ENCODE data around the gene KIAA1549.

The KIAA1549 gene

GRCh38 chr7:138857728-138858127, 123.5 kb downstream of the KIAA1549 start:
- H3K4me2 ChIP-seq (ENCODE audit: low read depth, low read length, poor library complexity, severe bottlenecking) = no peak overlapping the region
- H3K79me2 ChIP-seq (ENCODE audit: insufficient read depth, low read length) = no peaks in the 10 kb centered on the region
- H3F3A ChIP-seq (ENCODE audit: insufficient read depth) = no peaks in the 10 kb centered on the region
- no peak for TF ChIP-seq EZH2phosphoT487 (conservative IDR thresholded peaks at IDR 0.05; ENCODE audit: low read length)
- no peak overlapping the region for H2AFZ ChIP-seq (ENCODE audit: low read depth, low read length, severe bottlenecking)
- H3K4me3 ChIP-seq (ENCODE audit: insufficient read depth, low read length, poor library complexity, severe bottlenecking) = no peak overlapping the region
- H3K36me3 ChIP-seq (ENCODE audit: low read length) = no peaks in the 10 kb centered on the region
- H4K20me1 ChIP-seq (ENCODE audit: low read depth, low read length) = no peaks in the 10 kb centered on the region
- H3K27ac ChIP-seq (ENCODE audit: low read depth, low read length) = no peak overlapping the region
- H3K9ac ChIP-seq (ENCODE audit: low read length) = no peak overlapping the region
- no peaks in the 10 kb centered on the region for H3K27me3 ChIP-seq (ENCODE audit: low read length)
- H3K9me3 ChIP-seq (ENCODE audit: insufficient read depth, low read length) = no peaks in the 10 kb centered on the region
- H3K9me2 ChIP-seq (replicated peaks; ENCODE audit: insufficient read depth, low read length) = no peaks in the 10 kb centered on the region

- no peak overlapping the region for H3K9ac ChIP-seq (ENCODE audit: low read length)
- H3K4me3 ChIP-seq (ENCODE audit: insufficient read depth, low read length, poor library complexity, severe bottlenecking) = no peak overlapping the region
- no peaks in the 10 kb centered on the region for H3K36me3 ChIP-seq (ENCODE audit: low read length)
- no peaks in the 10 kb centered on the region for H3K27me3 ChIP-seq (ENCODE audit: low read length)
- H3K4me2 ChIP-seq (ENCODE audit: low read depth, low read length, poor library complexity, severe bottlenecking) = no peak overlapping the region
- H3K9me2 ChIP-seq (replicated peaks; ENCODE audit: insufficient read depth, low read length) = no peaks in the 10 kb centered on the region
- H4K20me1 ChIP-seq (ENCODE audit: low read depth, low read length) = no peaks in the 10 kb centered on the region
- TF ChIP-seq CTCF (IDR thresholded peaks at IDR 0.05; ENCODE audit: insufficient read depth, low read length, poor library complexity, severe bottlenecking) (no peak), EZH2phosphoT487 (conservative IDR thresholded peaks at IDR 0.05; ENCODE audit: low read length) (no peak)
- no peak overlapping the region for H3K27ac ChIP-seq (ENCODE audit: low read depth, low read length)
- H3K9me3 ChIP-seq (ENCODE audit: insufficient read depth, low read length) = no peaks in the 10 kb centered on the region
- no peaks in the 10 kb centered on the region for H3K79me2 ChIP-seq (ENCODE audit: insufficient read depth, low read length)
- H2AFZ ChIP-seq (ENCODE audit: low read depth, low read length, severe bottlenecking) = no peak overlapping the region
- no peaks in the 10 kb centered on the region for H3F3A ChIP-seq (ENCODE audit: insufficient read depth)
These were observed 127.0 kb downstream of the KIAA1549 start for GRCh38 chr7:138854115-138854645.

GRCh38 chr7:138853448-138853847, 127.7 kb downstream of the KIAA1549 start:
- no peak overlapping the region for H3K9ac ChIP-seq (ENCODE audit: low read length)
- H2AFZ ChIP-seq (ENCODE audit: low read depth, low read length, severe bottlenecking) = no peak overlapping the region
- H3K27ac ChIP-seq (ENCODE audit: low read depth, low read length) = no peak overlapping the region
- H3K79me2 ChIP-seq (ENCODE audit: insufficient read depth, low read length) = no peaks in the 10 kb centered on the region
- H3K36me3 ChIP-seq (ENCODE audit: low read length) = no peaks in the 10 kb centered on the region
- no peaks in the 10 kb centered on the region for H3K9me2 ChIP-seq (replicated peaks; ENCODE audit: insufficient read depth, low read length)
- H4K20me1 ChIP-seq (ENCODE audit: low read depth, low read length) = no peaks in the 10 kb centered on the region
- no peaks in the 10 kb centered on the region for H3K9me3 ChIP-seq (ENCODE audit: insufficient read depth, low read length)
- H3F3A ChIP-seq (ENCODE audit: insufficient read depth) = no peaks in the 10 kb centered on the region
- H3K27me3 ChIP-seq (ENCODE audit: low read length) = no peaks in the 10 kb centered on the region
- no peak for TF ChIP-seq EZH2phosphoT487 (conservative IDR thresholded peaks at IDR 0.05; ENCODE audit: low read length)
- TF ChIP-seq CTCF (IDR thresholded peaks at IDR 0.05; ENCODE audit: insufficient read depth, low read length, poor library complexity, severe bottlenecking) = no peak
- no peak overlapping the region for H3K4me2 ChIP-seq (ENCODE audit: low read depth, low read length, poor library complexity, severe bottlenecking)
- H3K4me3 ChIP-seq (ENCODE audit: insufficient read depth, low read length, poor library complexity, severe bottlenecking) = no peak overlapping the region

GRCh38 chr7:138852469-138852868, 128.7 kb downstream of the KIAA1549 start:
- Histone ChIP-seq H3F3A (ENCODE audit: insufficient read depth) (no peaks in the 10 kb centered on the region), H4K20me1 (ENCODE audit: low read depth, low read length) (no peaks in the 10 kb centered on the region), H3K9ac (ENCODE audit: low read length) (no peak overlapping the region), H3K79me2 (ENCODE audit: insufficient read depth, low read length) (no peaks in the 10 kb centered on the region), H3K4me3 (ENCODE audit: insufficient read depth, low read length, poor library complexity, severe bottlenecking) (no peak overlapping the region), H3K27ac (ENCODE audit: low read depth, low read length) (no peak overlapping the region), H2AFZ (ENCODE audit: low read depth, low read length, severe bottlenecking) (no peak overlapping the region), H3K9me2 (replicated peaks; ENCODE audit: insufficient read depth, low read length) (no peaks in the 10 kb centered on the region), H3K36me3 (ENCODE audit: low read length) (no peaks in the 10 kb centered on the region), H3K9me3 (ENCODE audit: insufficient read depth, low read length) (no peaks in the 10 kb centered on the region), H3K27me3 (ENCODE audit: low read length) (no peaks in the 10 kb centered on the region), H3K4me2 (ENCODE audit: low read depth, low read length, poor library complexity, severe bottlenecking) (no peak overlapping the region)
- no peak for TF ChIP-seq EZH2phosphoT487 (conservative IDR thresholded peaks at IDR 0.05; ENCODE audit: low read length)
- no peak for TF ChIP-seq CTCF (IDR thresholded peaks at IDR 0.05; ENCODE audit: insufficient read depth, low read length, poor library complexity, severe bottlenecking)
